ENCODE results near the gene GNS. TPM values are rescaled to one million over a fixed set of nuclear protein-coding genes. Genes with fewer than 3 reads are reported as not detected.

GNS gene
- total and polyA plus RNA-seq, 5 donors: 33.6 to 105 (median 96.6) TPM

DNA sequence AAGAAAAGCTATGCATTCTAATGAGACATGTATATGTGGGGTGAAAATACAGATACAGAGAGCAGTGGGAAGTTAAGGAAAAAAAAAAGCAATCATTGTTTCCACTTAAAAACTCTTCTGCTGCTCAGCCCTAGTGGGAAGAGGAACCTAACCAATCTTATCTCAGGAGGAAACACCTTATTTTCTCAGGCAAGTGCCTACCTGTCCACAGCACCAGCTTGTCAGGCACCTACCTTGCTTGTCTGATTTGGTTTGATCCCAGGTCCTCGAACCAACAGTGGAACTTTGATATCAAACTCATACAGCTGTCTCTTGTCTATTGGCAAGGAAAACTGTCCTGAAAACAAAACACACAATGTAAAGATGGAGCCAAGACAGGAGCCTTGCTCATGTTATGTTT, 22.4 kb downstream of the GNS start:
- no peaks in the 10 kb centered on the region for H3K27me3 ChIP-seq (ENCODE audit: control insufficient read depth, insufficient read depth)
- no peaks in the 10 kb centered on the region for H3K4me1 ChIP-seq (ENCODE audit: control insufficient read depth, insufficient read depth, low read length)
- no peaks in the 10 kb centered on the region for H3K9me3 ChIP-seq (ENCODE audit: control insufficient read depth, low read length)
- intact Hi-C loops (cut with DNase I): no loop called here
- WGBS: 40% methylated on average over 1 of the region's 1 CpG
- H3K27ac ChIP-seq (ENCODE audit: low read length): no peak overlapping the region
- no peak overlapping the region for H3K4me3 ChIP-seq (ENCODE audit: low read length)
- ATAC-seq (no peak), DNase-seq (no peak)

DNA sequence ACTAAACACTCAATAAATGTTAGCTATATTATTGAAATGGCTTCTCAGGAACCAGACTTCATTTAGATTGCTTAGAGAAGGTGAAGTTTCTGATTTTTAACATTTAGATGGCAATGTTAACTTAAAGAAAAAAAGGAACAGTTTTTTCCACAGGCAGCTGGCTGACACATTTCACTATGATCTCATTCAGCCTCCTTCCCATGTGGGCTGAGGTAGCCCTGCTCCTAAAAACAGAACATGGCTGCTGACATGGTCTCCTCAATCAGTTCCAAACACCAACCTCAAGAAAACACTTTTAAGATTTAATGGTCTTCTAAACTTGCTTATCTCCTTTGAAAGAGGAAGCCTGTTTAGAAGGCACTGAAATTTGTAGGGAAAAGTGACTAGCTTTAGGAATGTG, 23.8 kb downstream of the GNS start:
- H3K4me3 ChIP-seq (ENCODE audit: low read length): no peak overlapping the region
- no peak for DNase-seq
- H3K9me3 ChIP-seq (ENCODE audit: control insufficient read depth, low read length): no peaks in the 10 kb centered on the region
- no peaks in the 10 kb centered on the region for H3K27me3 ChIP-seq (ENCODE audit: control insufficient read depth, insufficient read depth)
- intact Hi-C loops (cut with DNase I): no loop called here
- H3K27ac ChIP-seq (ENCODE audit: low read length): no peak overlapping the region
- peaks cover 4% of the 10 kb centered on the region for H3K4me1 ChIP-seq (ENCODE audit: control insufficient read depth, insufficient read depth, low read length)
- no peak for ATAC-seq

DNA sequence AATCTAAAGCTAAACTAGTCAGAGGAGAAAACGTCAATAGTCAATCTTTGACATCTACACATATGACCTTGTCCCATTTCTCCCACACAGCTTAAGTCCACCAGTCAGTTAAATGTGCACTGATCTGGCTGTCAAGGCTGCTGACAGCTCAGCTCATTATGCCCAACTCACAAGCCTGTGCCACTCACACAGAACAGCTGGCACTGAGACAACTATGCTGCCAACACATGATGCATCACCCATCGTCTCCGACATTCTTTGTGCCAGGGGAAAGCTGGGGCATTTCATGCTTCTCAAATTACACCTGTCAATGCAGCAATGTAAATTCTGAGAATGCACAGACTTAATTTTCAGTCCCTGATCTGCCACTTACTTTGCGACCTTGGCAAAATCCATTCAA, 25.3 kb downstream of the GNS start:
- Histone ChIP-seq H3K4me1 (ENCODE audit: control insufficient read depth, insufficient read depth, low read length) (peaks cover 5% of the 10 kb centered on the region), H3K4me3 (ENCODE audit: low read length) (no peak overlapping the region), H3K9me3 (ENCODE audit: control insufficient read depth, low read length) (no peaks in the 10 kb centered on the region), H3K27ac (ENCODE audit: low read length) (peak overlapping the region; percentile 91), H3K27me3 (ENCODE audit: control insufficient read depth, insufficient read depth) (no peaks in the 10 kb centered on the region)
- intact Hi-C loops (cut with DNase I): no loop called here
- WGBS: 56% methylated on average over 4 of the region's 4 CpGs
- ATAC-seq (peak; percentile 85 to 88), DNase-seq (peak; percentile 58 to 78 (median 76))

DNA sequence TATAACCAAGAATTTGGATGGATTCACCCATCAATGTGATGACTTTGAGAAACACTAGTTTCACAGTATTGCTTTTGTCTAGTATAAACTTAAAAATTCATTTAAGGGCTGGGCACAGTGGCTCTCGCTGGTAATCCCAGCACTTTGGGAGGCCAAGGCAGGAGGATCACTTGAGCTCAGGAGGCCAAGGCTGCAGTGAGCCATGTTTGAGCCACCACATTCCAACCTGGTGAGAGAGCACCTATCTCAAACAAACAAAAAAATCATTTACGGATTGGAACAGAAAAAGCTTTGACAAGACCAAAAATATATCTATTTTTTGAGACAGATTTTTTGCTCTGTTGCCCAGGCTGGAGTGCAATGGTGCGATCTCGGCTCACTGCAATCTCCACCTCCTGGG, 27.5 kb downstream of the GNS start:
- no peak overlapping the region for H3K27ac ChIP-seq (ENCODE audit: low read length)
- DNase-seq (no peak), ATAC-seq (no peak)
- no peak overlapping the region for H3K4me3 ChIP-seq (ENCODE audit: low read length)
- peaks cover 5% of the 10 kb centered on the region for H3K4me1 ChIP-seq (ENCODE audit: control insufficient read depth, insufficient read depth, low read length)
- intact Hi-C loops (cut with DNase I): no loop called here
- H3K9me3 ChIP-seq (ENCODE audit: control insufficient read depth, low read length): no peaks in the 10 kb centered on the region
- 98% methylated on average over 4 of the region's 4 CpGs for WGBS
- H3K27me3 ChIP-seq (ENCODE audit: control insufficient read depth, insufficient read depth): no peaks in the 10 kb centered on the region

DNA sequence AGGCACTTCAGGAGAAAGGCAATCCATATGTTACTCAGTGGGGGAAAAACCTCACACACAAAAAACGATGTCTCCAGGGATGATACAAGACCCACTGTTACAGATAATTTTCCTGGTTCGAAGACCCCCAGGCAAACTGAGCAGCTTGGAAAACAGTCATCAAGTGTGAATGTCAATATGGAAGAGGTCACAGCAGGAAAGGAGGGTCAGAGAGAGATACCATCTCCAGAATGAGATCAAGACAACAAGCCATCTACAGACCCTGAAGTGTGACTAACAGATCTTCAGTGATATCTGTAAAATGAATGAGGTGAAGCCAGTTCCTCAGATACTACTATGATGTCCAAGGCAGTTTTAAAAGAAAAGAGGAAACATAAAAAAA, 28.6 kb downstream of the GNS start:
- no peak overlapping the region for H3K4me3 ChIP-seq (ENCODE audit: low read length)
- H3K27ac ChIP-seq (ENCODE audit: low read length): peak overlapping the region; percentile 48
- H3K4me1 ChIP-seq (ENCODE audit: control insufficient read depth, insufficient read depth, low read length): peaks cover 5% of the 10 kb centered on the region
- DNase-seq (no peak), ATAC-seq (no peak)
- H3K27me3 ChIP-seq (ENCODE audit: control insufficient read depth, insufficient read depth): no peaks in the 10 kb centered on the region
- WGBS: 44% methylated on average over 2 of the region's 2 CpGs
- intact Hi-C loops (cut with DNase I): no loop called here
- no peaks in the 10 kb centered on the region for H3K9me3 ChIP-seq (ENCODE audit: control insufficient read depth, low read length)

DNA sequence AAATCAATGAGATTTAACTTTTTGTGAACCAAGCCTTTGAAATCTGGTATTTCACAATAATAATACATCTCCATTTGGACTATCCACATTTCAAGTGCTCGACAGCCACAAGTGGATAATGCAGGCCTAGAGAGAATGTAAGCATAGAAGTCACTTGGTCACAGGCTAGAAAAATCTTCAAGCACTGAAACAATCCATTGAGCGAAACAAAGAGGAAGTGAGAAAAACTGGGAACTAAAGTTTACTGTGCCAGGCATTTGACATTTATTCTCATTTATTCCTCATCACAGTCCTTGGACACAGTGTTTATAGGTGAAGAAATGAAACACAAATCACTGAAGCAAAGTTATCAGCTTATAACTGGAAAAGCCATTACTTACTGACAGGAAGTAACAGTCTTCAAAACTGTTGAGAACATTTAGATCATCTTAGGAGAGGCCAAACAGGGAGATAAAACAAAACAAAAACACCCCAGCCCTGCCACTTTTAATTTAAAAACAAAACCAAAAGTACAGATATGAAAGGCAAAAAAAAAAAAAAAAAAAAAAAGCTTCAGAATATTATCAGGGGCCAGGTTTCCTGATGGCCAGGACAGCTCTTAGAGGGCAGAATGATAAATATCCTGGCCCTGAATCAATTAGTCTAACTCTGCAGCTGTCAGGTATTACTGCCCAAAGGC, 29.2 kb downstream of the GNS start:
- peak in 1 of 2 donors; percentile 39 for ATAC-seq
- Histone ChIP-seq H3K4me3 (ENCODE audit: low read length) (peak overlapping the region; percentile 19), H3K27me3 (ENCODE audit: control insufficient read depth, insufficient read depth) (no peaks in the 10 kb centered on the region), H3K4me1 (ENCODE audit: control insufficient read depth, insufficient read depth, low read length) (peaks cover 5% of the 10 kb centered on the region), H3K27ac (ENCODE audit: low read length) (peak overlapping the region; percentile 48), H3K9me3 (ENCODE audit: control insufficient read depth, low read length) (no peaks in the 10 kb centered on the region)
- DNase-seq: no peak
- WGBS: 43% methylated on average over 2 of the region's 2 CpGs
- intact Hi-C loops (cut with DNase I): no loop called here

DNA sequence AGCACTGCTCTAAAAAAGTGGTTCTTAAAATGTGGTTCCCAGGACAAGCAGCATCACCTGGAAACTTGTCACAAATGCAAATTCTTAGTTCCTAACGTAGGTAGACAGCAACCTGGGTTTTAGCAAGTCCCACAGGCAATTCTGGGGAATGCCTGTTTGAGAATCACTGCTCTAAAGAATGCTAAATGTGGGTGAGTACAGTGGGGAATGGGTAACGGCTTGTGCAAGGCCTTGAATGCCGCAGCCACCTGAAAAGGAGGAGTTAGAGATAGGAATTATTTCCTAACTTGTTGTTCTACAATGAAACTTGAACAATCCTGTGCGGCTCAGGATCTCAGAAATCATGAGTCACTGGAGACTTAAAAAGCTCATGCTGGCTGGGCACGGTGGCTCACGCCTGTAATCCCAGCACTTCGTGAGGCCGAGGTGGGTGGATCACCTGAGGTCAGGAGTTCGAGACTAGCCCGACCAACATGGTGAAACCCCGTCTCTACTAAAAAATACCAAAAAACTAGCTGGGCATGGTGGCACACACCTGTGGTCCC, 34.9 kb downstream of the GNS start:
- ATAC-seq (no peak), DNase-seq (no peak)
- intact Hi-C loops (cut with DNase I): no loop called here
- Histone ChIP-seq H3K9me3 (ENCODE audit: control insufficient read depth, low read length) (no peaks in the 10 kb centered on the region), H3K27ac (ENCODE audit: low read length) (no peak overlapping the region), H3K4me1 (ENCODE audit: control insufficient read depth, insufficient read depth, low read length) (no peaks in the 10 kb centered on the region), H3K4me3 (ENCODE audit: low read length) (no peak overlapping the region), H3K27me3 (ENCODE audit: control insufficient read depth, insufficient read depth) (no peaks in the 10 kb centered on the region)
- WGBS: 96% methylated on average over 11 of the region's 11 CpGs

DNA sequence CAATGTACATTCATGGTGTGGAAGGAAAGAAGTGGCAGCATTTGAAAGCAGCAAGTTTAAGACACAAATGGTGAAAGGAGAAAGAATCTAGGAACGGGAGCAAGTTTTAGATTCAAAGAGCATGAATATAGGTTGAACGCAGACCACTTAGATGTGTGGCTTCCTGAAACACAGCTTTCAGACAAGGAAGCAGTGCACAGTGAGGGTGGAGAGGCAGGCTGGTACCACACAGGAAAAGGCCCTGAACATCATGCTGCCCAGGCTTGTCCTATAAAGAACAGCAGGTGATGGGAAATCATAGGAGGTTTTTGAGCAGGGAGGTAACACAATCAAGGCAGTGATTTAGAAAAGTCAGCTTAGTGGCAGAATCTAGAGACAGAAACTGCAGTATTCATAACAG, 35.6 kb downstream of the GNS start:
- no peak overlapping the region for H3K4me3 ChIP-seq (ENCODE audit: low read length)
- ATAC-seq (no peak), DNase-seq (no peak)
- WGBS: 93% methylated on average over 2 of the region's 2 CpGs
- H3K4me1 ChIP-seq (ENCODE audit: control insufficient read depth, insufficient read depth, low read length): no peaks in the 10 kb centered on the region
- no peaks in the 10 kb centered on the region for H3K9me3 ChIP-seq (ENCODE audit: control insufficient read depth, low read length)
- intact Hi-C loops (cut with DNase I): no loop called here
- H3K27ac ChIP-seq (ENCODE audit: low read length): no peak overlapping the region
- no peaks in the 10 kb centered on the region for H3K27me3 ChIP-seq (ENCODE audit: control insufficient read depth, insufficient read depth)

DNA sequence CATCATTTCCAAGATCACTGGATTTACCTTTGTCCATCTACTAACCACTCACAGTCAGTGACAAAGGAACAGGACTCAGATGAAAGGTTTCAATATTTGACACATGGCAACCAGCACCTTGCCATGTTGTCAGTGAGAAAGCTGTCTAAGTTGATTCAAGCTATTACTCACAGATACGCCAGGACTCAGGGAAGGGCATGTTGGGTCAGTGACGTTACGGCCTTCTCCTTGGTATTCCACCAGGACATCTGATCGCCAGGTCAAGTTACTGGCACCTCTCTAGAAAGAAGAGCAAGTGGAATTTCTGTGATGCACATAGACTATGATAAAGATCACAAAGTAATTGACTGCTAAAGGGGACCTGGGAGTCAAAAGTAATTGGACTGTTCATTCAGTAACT, 36.4 kb downstream of the GNS start:
- Histone ChIP-seq H3K4me3 (ENCODE audit: low read length) (no peak overlapping the region), H3K27ac (ENCODE audit: low read length) (no peak overlapping the region), H3K27me3 (ENCODE audit: control insufficient read depth, insufficient read depth) (no peaks in the 10 kb centered on the region), H3K9me3 (ENCODE audit: control insufficient read depth, low read length) (no peaks in the 10 kb centered on the region), H3K4me1 (ENCODE audit: control insufficient read depth, insufficient read depth, low read length) (no peaks in the 10 kb centered on the region)
- no peak for DNase-seq
- ATAC-seq: no peak
- intact Hi-C loops (cut with DNase I): no loop called here
- WGBS: 93% methylated on average over 4 of the region's 4 CpGs

DNA sequence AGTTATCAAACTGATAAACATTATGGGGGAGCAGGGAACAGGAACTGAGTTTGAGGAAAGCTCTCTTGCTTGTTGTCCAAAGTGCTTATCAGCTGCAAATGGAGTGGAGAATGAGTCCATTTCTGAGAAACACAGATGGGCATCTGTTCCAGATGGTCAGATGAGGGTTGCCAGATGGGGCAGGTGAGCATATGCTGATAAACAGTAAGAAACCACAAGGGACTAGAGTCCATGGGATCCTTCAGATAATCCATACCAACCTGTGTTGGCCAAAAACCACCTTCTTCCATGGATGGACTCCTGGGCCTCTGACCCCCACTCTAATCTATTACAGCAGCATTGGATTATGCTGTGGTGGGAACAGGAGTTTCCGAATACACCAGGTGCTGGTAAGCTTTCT, 38.3 kb downstream of the GNS start:
- no peak for DNase-seq
- no peaks in the 10 kb centered on the region for H3K27me3 ChIP-seq (ENCODE audit: control insufficient read depth, insufficient read depth)
- no peaks in the 10 kb centered on the region for H3K4me1 ChIP-seq (ENCODE audit: control insufficient read depth, insufficient read depth, low read length)
- H3K9me3 ChIP-seq (ENCODE audit: control insufficient read depth, low read length): no peaks in the 10 kb centered on the region
- no peak overlapping the region for H3K27ac ChIP-seq (ENCODE audit: low read length)
- ATAC-seq: no peak
- 98% methylated on average over 1 of the region's 1 CpG for WGBS
- intact Hi-C loops (cut with DNase I): no loop called here
- H3K4me3 ChIP-seq (ENCODE audit: low read length): no peak overlapping the region

DNA sequence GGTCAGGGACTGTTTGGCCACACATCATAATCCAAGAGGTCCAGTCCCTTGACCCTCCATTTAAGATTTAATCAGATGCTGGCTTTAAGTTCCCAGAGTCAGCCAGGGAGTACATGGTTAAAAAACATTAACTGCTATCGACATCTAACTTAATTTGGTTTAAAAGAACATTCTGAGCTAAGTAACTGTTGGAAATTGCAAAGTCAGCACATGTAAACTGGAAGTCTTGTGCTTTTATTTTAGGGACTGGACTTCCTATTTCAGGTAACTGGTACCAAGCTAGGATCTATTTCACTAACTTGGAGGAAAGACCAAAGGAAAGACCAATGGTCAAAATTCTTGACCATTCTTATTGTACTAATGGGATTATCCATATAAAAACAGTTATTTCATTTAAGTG, 40.6 kb downstream of the GNS start:
- 76% methylated on average over 1 of the region's 1 CpG for WGBS
- Histone ChIP-seq H3K9me3 (ENCODE audit: control insufficient read depth, low read length) (no peaks in the 10 kb centered on the region), H3K27ac (ENCODE audit: low read length) (no peak overlapping the region), H3K27me3 (ENCODE audit: control insufficient read depth, insufficient read depth) (no peaks in the 10 kb centered on the region), H3K4me3 (ENCODE audit: low read length) (no peak overlapping the region), H3K4me1 (ENCODE audit: control insufficient read depth, insufficient read depth, low read length) (no peaks in the 10 kb centered on the region)
- ATAC-seq: no peak
- intact Hi-C loops (cut with DNase I): no loop called here
- DNase-seq: no peak
